DOHH2 (cell line): Measurements from ENCODE around the gene ZFHX2.
"Not testable (repeated sequence)": the region's sequence is repeated elsewhere in the genome, so short reads cannot be mapped to it uniquely, and the experiment has no call there.

Source experiments
- CTCF ChIP-seq: fragments of 200-600 bp; sonication (generic); IDR thresholded peaks from one replicate; pipeline ENCODE4 v1.5.1; 2014; ENCODE audit warnings: antibody characterized with exemption, mild to moderate bottlenecking, low read depth, low read length; ENCODE audit not compliant: poor library complexity, severe bottlenecking
- EZH2phosphoT487 ChIP-seq: fragments of 200-600 bp; sonication (generic); IDR thresholded peaks from 2 replicates; pipeline ENCODE4 v1.6.1; 2017; ENCODE audit warnings: borderline replicate concordance, mild to moderate bottlenecking, antibody characterized with exemption, low read length, moderate library complexity, mixed read lengths

GRCh38 chr14:23594191-23594590, 42.6 kb upstream of the ZFHX2 start:
- TF ChIP-seq CTCF, EZH2phosphoT487: not testable (repeated sequence)
